GM19468 (cell line): Measurements from ENCODE around the gene EPB41.
"Not testable (repeated sequence)": the region's sequence is repeated elsewhere in the genome, so short reads cannot be mapped to it uniquely, and the experiment has no call there.

Experiments used
- ATAC-seq: cut with Tn5 transposase; IDR thresholded peaks from one replicate; pipeline ENCODE4 v1.9.1; 2021; ENCODE audit warnings: mild to moderate bottlenecking, moderate library complexity, moderate number of reproducible peaks; ENCODE audit not compliant: unreplicated experiment; ENCODE audit errors: extremely low read depth

The EPB41 gene

DNA sequence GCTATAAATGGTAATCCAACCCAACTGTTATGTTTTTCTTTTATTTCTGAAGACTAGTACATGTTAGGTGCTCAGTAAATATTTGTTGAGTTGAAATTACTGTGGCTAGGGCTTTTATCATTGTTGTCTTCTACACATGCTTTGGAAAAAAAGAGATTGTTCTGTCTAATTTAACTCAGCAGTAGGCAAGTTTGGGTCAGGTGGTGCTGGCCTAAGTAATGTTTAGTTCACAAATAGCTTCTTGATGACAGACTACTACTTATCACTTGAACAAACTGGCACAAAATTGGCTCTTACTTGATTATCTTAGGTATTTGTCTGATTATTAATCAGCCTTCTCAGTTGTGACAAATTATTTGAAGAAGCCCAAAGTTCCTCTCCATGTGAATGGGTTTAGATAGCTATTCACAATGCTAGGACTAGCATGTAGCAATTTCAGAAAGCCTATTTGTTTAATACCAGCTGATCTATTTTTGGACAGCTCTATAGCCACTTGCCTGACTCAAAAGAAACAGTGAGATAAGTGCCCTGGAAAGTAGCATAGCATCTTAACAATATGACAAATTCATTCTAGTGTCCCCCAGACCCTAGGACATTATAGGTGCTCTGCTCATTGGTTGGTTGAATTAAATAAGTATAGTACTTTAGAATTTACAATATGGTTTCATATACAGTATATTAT, 176.7 kb downstream of the EPB41 start:
- ATAC-seq = no peak

DNA sequence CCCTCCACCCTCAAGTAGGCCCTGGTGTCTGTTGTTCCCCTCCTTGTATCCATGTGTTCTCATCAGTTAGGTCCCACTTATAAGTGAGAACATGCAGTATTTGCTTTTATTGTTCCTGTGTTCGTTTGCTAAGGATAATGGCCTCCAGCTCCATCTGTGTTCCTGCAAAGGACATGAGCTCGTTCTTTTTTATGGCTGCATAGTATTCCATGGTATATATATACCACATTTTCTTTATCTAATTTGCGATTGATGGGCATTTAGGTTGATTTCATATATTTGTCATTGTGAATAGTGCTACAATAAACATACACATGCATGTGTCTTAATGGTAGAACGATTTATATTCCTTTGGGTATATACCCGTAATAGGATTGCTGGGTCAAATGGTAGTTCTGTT, 178.3 kb downstream of the EPB41 start:
- ATAC-seq = not testable (repeated sequence)

DNA sequence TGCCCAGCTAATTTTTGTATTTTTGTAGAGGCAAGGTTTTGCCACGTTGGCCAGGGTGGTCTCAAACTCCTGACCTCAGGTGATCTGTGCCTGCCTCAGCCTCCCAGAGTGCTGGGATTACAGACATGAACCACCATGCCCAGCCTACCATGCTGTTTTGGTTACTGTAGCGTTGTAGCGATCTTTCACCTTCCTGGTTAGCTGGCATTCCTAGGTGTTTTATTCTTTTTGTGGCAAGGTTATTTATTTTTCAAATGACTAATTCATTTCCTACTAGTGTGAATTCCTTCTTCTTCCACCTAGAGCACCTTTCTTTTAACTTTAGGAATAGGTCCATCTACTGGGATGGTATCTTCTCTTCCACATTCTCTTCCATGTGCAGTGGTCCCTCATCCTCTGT, 180.1 kb downstream of the EPB41 start:
- ATAC-seq = no peak

DNA sequence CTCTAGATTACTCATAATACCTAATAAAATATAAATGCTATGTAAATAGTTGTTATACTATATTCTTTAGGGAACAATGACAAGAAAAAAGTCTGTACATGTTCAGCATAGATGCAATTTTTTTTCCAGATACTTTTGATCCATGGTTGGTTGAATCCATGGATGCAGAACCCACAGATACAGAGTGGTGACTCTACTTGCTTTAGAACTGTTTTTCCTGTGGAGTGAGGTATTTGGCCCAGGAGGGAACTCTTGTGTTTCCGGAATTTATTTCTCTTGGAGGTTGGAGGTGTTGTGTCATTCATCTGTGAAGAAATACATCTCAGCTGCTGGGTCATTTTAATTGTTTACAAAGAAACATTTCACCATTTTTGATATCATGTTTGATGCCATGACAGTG, 180.6 kb downstream of the EPB41 start:
- ATAC-seq = no peak

GRCh38 chr1:29096231-29096886, 182.0 kb downstream of the EPB41 start:
- no peak for ATAC-seq

- no peak for ATAC-seq
Observed at GRCh38 chr1:29099286-29099685, 184.9 kb downstream of the EPB41 start.

DNA sequence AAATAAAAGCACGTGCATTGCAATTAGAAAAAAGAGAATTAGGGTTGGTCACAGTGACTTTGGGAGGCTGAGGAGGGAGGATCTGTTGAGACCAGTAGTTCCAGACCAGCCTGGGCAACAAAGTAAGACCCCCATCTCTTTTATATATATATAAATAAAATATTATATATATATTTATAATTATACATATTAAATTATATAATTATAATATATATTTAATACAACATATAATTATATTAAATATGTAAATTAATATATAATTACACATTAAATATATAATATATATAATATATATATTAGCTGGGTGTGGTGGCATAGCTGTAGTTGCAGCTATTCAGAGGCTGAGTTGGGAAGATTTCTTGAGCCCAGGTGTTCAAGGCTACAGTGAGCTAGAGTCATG, 186.1 kb downstream of the EPB41 start:
- ATAC-seq = no peak

GRCh38 chr1:29105822-29106221, 191.5 kb downstream of the EPB41 start:
- ATAC-seq = no peak

GRCh38 chr1:29108041-29108440, 193.7 kb downstream of the EPB41 start:
- not testable (repeated sequence) for ATAC-seq

- no peak for ATAC-seq
Observed at GRCh38 chr1:29112705-29113412, 198.5 kb downstream of the EPB41 start.

DNA sequence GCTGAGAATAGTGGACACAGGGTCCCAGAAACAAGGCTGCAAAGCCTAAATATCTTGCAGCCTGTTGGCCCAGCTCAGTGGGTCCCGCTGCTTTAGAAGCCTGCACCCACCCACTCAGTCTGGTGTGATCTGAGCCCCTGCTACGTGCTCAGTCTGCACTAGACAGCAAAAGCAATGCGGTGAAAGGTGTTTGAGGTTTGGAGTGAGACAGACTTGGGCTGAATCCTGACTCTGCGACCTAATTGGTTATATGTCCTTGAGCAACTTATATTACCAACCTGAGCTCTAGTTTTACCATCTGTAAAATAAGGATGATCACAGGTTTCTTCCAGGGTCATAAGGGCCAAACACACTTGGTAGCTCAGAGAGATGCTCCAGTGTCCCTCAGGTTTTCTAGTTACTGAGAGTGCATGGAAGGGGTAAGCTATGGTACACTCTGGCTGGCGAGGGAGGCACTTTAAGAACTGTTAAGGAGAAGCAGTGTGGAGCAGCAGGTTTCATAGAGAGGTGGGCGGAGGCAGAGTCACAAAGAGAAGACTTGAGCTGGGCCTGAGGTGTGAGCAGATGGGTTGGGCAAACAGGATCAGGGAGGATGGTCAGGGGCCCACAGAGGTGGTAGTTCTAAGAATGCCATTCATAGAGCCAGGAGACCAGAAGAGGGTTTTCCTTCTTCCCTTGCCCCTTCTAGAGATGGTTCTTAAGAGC, 199.2 kb downstream of the EPB41 start:
- no peak for ATAC-seq

- no peak for ATAC-seq
Observed at GRCh38 chr1:29114654-29115053, 200.3 kb downstream of the EPB41 start.

GRCh38 chr1:29117381-29117780, 203.0 kb downstream of the EPB41 start:
- ATAC-seq = no peak

GRCh38 chr1:29119121-29119929, 205.0 kb downstream of the EPB41 start:
- no peak for ATAC-seq

DNA sequence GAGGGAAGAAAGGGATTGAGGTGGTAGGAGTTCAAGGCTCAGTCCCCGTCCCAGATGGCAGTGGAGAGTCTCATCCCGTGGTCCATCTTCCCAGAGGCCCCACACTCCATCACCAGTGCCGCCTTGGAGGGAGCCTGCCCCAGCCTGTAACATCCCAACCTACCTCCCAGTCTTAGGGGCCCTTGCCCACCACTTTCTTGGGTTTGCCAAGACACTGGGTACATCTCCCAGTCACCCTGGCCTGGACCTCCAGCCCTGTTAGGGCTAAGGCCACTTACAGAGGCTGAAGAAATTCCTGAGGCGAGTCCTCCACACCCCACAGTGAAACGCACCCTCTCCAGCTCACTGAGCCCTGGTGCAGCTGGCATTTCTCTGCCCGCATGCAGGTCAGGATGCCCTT, 206.0 kb downstream of the EPB41 start:
- no peak for ATAC-seq

DNA sequence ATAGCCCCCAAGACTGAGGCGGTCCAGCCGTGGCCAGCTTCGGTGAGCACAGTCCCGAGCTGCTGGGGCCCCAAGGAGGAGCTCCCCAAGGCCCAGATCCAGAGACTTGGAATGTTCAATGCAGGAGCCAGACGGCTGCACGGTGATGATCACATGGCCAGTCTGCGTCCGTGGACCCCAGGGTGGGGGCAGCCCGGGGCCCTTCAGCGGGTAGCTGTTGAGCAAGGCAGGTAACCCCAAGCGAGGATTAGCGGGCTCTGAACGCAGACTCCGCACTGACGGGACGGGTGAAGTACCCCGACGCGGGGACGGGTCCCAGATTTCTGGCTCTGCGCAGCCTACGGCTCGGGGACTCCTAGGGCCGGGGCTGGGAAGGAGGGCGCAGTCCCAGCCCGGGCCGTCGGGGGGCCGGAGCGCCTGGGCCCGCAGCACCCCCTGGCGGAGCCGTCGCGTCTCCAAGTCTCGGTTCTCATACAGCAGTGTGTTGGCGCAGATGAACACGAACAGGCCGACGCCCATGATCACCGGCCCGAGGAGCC, 206.6 kb downstream of the EPB41 start:
- no peak for ATAC-seq

- no peak for ATAC-seq
Observed at GRCh38 chr1:29121516-29121935, 207.2 kb downstream of the EPB41 start.

- ATAC-seq = no peak
Observed at GRCh38 chr1:29121936-29122681, 207.7 kb downstream of the EPB41 start.

- ATAC-seq = no peak
Observed at GRCh38 chr1:29122682-29123052, 208.3 kb downstream of the EPB41 start.
